Body of pancreas (tissue), 4 donors: ENCODE data around the gene GP1BA.

Experiments used
- POLR2A ChIP-seq, 3 donors: fragments of 450-650 bp; IDR thresholded peaks; one replicate each; pipeline ENCODE4 v1.6.1; 2016; ENCODE audit warnings: antibody characterized with exemption in 3 of 3, mild to moderate bottlenecking in 2 of 3
- TF ChIP-seq, protein P1 (sequence below), 7 experiments: fragments of 450-650 bp in 4 of 7; fragments of 200-600 bp in 3 of 7; sonication (generic) in 3 of 7; IDR thresholded peaks; one replicate each; pipeline ENCODE4 v1.5.1; 2016 to 2019; ENCODE audit warnings: antibody characterized with exemption in 7 of 7

DNA sequence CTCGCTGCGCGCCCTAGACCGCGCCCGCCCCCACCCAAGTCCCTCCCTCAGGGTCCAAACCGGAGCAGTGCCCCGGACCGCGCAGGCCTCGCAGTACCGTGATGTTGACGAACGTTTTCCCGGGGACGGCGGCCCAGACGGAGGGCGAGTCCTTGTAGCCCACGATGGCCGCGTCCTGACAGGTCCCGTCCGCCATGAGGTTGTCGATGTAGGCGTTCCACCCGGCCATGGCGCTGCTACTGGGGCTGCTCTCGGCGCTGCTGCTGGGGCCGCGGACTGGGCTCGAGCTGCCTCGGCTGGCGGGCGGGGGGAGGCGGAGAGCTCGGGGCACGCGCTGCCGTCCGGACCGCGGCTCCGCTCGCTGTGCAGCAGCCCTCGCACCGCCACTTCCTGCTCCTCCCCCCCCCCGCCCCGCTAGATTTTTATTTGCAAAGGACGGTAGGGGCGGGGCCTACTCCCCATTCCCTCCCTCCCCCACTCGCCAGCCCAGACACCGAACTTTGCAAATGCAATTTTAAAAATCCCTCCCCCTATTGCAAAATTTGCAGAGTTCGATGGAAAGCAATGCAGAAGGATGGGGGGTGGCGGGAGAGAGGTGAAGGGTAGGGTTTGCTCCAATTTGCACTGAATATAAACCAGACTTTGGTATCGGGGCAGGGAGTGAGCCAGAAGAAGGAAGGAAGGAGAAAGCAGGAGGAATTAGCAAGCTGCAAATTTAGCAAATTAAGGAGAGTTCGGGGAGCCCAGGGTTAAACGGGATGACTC, 16.3 kb downstream of the GP1BA start, which contains the start of gene PFN1:
- TF ChIP-seq, protein P1, sequence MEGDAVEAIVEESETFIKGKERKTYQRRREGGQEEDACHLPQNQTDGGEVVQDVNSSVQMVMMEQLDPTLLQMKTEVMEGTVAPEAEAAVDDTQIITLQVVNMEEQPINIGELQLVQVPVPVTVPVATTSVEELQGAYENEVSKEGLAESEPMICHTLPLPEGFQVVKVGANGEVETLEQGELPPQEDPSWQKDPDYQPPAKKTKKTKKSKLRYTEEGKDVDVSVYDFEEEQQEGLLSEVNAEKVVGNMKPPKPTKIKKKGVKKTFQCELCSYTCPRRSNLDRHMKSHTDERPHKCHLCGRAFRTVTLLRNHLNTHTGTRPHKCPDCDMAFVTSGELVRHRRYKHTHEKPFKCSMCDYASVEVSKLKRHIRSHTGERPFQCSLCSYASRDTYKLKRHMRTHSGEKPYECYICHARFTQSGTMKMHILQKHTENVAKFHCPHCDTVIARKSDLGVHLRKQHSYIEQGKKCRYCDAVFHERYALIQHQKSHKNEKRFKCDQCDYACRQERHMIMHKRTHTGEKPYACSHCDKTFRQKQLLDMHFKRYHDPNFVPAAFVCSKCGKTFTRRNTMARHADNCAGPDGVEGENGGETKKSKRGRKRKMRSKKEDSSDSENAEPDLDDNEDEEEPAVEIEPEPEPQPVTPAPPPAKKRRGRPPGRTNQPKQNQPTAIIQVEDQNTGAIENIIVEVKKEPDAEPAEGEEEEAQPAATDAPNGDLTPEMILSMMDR (IDR thresholded peaks at IDR 0.05): no peak
- TF ChIP-seq POLR2A (IDR thresholded peaks at IDR 0.05): peak; percentile 83 to 90 (median 87)
